Bronchial epithelial cell (primary cell): ENCODE results near the gene NRDE2. TPM values are rescaled to one million over a fixed set of nuclear protein-coding genes. Genes with fewer than 3 reads are reported as not detected.

Experiments
- DNase-seq: peaks from one replicate; pipeline ENCODE4 v3.0.0-alpha.2; 2010; ENCODE audit warnings: low read depth
- FAIRE-seq: peaks from 2 replicates; lab custom pipeline; 2011; peaks lifted over from hg19 to GRCh38; lab: Jason Lieb, UNC
- H3K27me3 ChIP-seq: 2 replicates; pipeline ENCODE4 v1.5.1; 2011; ENCODE audit warnings: low read length; ENCODE audit not compliant: control insufficient read depth, insufficient read depth
- H3K36me3 ChIP-seq: 2 replicates; pipeline ENCODE4 v1.5.1; 2011; ENCODE audit warnings: low read length; ENCODE audit not compliant: control insufficient read depth, insufficient read depth
- H3K4me3 ChIP-seq: 2 replicates; pipeline ENCODE4 v1.5.1; 2011; ENCODE audit warnings: mild to moderate bottlenecking, low read depth, low read length, control low read depth
- CTCF ChIP-seq: IDR thresholded peaks from 2 replicates; pipeline ENCODE4 v1.5.1; 2011; ENCODE audit warnings: mild to moderate bottlenecking, moderate library complexity, low read length, control low read depth, inconsistent platforms; ENCODE audit not compliant: insufficient read depth, severe bottlenecking
- total RNA-seq: library from RNA; depleted of rRNA; stranded (reverse); fragments of >200 nt; gene quantifications from 2 replicates; pipeline ENCODE4 v1.2.1, GENCODE V29; 2014

Gene NRDE2
- total RNA-seq, 1 donor from 2014 or later, result 6.1 TPM

- H3K4me3 ChIP-seq, result no peak overlapping the region
- H3K27me3 ChIP-seq, result no peaks in the 10 kb centered on the region
- DNase-seq (no peak), FAIRE-seq (no peak)
- H3K36me3 ChIP-seq, result peaks cover 2% of the 10 kb centered on the region
- TF ChIP-seq CTCF, result no peak
These were observed 11.9 kb downstream of the NRDE2 start for GRCh38 chr14:90319634-90320541.

DNA sequence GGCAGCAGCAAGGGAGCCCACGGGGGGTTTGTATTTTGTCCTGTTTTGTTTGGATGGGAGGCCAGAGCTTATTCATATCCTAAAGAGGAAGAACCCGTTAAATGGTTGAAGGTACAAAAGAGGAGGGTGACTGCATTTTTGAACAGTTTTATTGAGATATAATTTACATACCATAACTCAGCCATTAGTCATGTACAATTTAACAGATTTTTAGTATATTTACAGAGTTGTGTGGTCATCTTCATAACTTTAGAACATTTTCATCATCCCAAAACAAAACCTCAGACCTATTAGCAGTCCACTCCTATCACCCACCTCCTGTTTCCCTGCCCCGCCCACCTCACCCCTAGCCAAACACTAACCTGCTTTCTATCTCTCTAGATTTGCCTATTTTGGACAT, 12.6 kb downstream of the NRDE2 start:
- FAIRE-seq, result no peak
- no peak overlapping the region for H3K4me3 ChIP-seq
- H3K27me3 ChIP-seq, result no peaks in the 10 kb centered on the region
- no peak for TF ChIP-seq CTCF
- DNase-seq, result no peak
- H3K36me3 ChIP-seq, result peaks cover 2% of the 10 kb centered on the region

GRCh38 chr14:90318016-90318415, 13.7 kb downstream of the NRDE2 start:
- no peak for TF ChIP-seq CTCF
- Histone ChIP-seq H3K4me3 (no peak overlapping the region), H3K27me3 (no peaks in the 10 kb centered on the region), H3K36me3 (peaks cover 3% of the 10 kb centered on the region)
- DNase-seq (no peak), FAIRE-seq (no peak)

DNA sequence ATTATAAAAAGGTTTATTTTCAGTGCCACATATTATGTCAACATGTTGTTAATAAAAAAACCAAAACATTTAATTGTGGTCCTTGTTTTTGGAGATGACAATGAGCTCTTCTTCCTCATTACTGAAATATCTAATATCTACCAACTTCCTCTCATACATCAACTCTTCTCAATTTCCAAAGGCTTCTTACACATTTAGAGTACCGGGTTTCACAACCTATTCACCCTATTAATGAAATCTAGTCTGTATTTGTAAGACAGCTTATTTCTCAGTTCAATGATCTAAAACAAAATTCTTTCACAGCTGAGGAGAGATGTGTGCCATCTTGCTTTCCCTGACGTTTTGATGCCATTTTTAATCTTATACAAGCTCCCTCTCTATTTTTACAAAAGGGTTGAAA, 14.5 kb downstream of the NRDE2 start:
- H3K36me3 ChIP-seq, result peaks cover 3% of the 10 kb centered on the region
- no peaks in the 10 kb centered on the region for H3K27me3 ChIP-seq
- H3K4me3 ChIP-seq, result no peak overlapping the region
- DNase-seq (no peak), FAIRE-seq (no peak)
- no peak for TF ChIP-seq CTCF

GRCh38 chr14:90308561-90308960, 23.2 kb downstream of the NRDE2 start:
- no peaks in the 10 kb centered on the region for H3K27me3 ChIP-seq
- no peak for TF ChIP-seq CTCF
- DNase-seq (no peak), FAIRE-seq (peak; percentile 77)
- peaks cover 5% of the 10 kb centered on the region for H3K36me3 ChIP-seq
- H3K4me3 ChIP-seq, result no peak overlapping the region
